Measurements from ENCODE around the gene WFIKKN1. TPM values are rescaled to one million over a fixed set of nuclear protein-coding genes. Genes with fewer than 3 reads are reported as not detected.

Gene WFIKKN1
- total and polyA plus RNA-seq, 2 of the 13 experiments (the other 11 are each of a cell fraction or from before 2014, with no cell fraction given): 1.7 to 4.9 TPM

GRCh38 chr16:642189-643049, 11.6 kb downstream of the WFIKKN1 start (continued):
- TF ChIP-seq PRDM15 (CRISPR knock-in tag; IDR thresholded peaks at IDR 0.05): no peak
- TF ChIP-seq ZMAT3 (CRISPR knock-in tag; conservative IDR thresholded peaks at IDR 0.05): peak; percentile 41; the same call in 1 of the 2 replicates
- peak; percentile 23; the same call in 1 of the 2 replicates for TF ChIP-seq ZNF609 (CRISPR knock-in tag; IDR thresholded peaks at IDR 0.05; ENCODE audit: borderline replicate concordance)
- TF ChIP-seq ZSCAN22 (CRISPR knock-in tag; IDR thresholded peaks at IDR 0.05): no peak
- no peak for TF ChIP-seq TFAP4 (IDR thresholded peaks at IDR 0.05; ENCODE audit: borderline replicate concordance, low read depth)
- TF ChIP-seq ZNF382 (CRISPR knock-in tag; IDR thresholded peaks at IDR 0.05; ENCODE audit: borderline replicate concordance): no peak
- TF ChIP-seq CBX5 (CRISPR knock-in tag; IDR thresholded peaks at IDR 0.05; ENCODE audit: borderline replicate concordance): no peak
- TF ChIP-seq ARID5B (CRISPR knock-in tag; IDR thresholded peaks at IDR 0.05): no peak
- no peak for TF ChIP-seq MNT (IDR thresholded peaks at IDR 0.05)
- TF ChIP-seq MZF1 (CRISPR knock-in tag; IDR thresholded peaks at IDR 0.05; ENCODE audit: borderline replicate concordance): no peak
- TF ChIP-seq NONO (IDR thresholded peaks at IDR 0.05): no peak
- no peak for TF ChIP-seq NONO (CRISPR knock-in tag; conservative IDR thresholded peaks at IDR 0.05)
